ENCODE data around the gene COPS9.

COPS9 gene

GRCh38 chr2:240149943-240150784 is 14.1 kb upstream of the COPS9 start:
- no peak overlapping the region for H3K4me2 ChIP-seq
- no peaks in the 10 kb centered on the region for H3K9me3 ChIP-seq
- no peaks in the 10 kb centered on the region for H4K20me1 ChIP-seq
- no peak overlapping the region for H3K9ac ChIP-seq
- H3K4me3 ChIP-seq, result no peak overlapping the region
- no peak for TF ChIP-seq Cebpa-rat (IDR thresholded peaks at IDR 0.05)
- H3K36me3 ChIP-seq, result no peaks in the 10 kb centered on the region
- no peak overlapping the region for H3K27ac ChIP-seq
- H3K27me3 ChIP-seq, result no peaks in the 10 kb centered on the region
- H3K4me1 ChIP-seq, result no peaks in the 10 kb centered on the region

GRCh38 chr2:240147911-240148587 is 11.9 kb upstream of the COPS9 start:
- no peak for TF ChIP-seq Cebpa-rat (IDR thresholded peaks at IDR 0.05)
- no peak overlapping the region for H3K27ac ChIP-seq
- no peak overlapping the region for H3K4me3 ChIP-seq
- H3K36me3 ChIP-seq, result no peaks in the 10 kb centered on the region
- H3K27me3 ChIP-seq, result no peaks in the 10 kb centered on the region
- H3K4me2 ChIP-seq, result no peak overlapping the region
- no peak overlapping the region for H3K9ac ChIP-seq
- H3K4me1 ChIP-seq, result peaks cover 8% of the 10 kb centered on the region
- no peaks in the 10 kb centered on the region for H3K9me3 ChIP-seq
- no peaks in the 10 kb centered on the region for H4K20me1 ChIP-seq

- Histone ChIP-seq H3K4me2 (no peak overlapping the region), H3K9me3 (no peaks in the 10 kb centered on the region), H3K27me3 (no peaks in the 10 kb centered on the region), H3K9ac (no peak overlapping the region), H3K4me3 (no peak overlapping the region), H3K27ac (no peak overlapping the region), H3K36me3 (no peaks in the 10 kb centered on the region), H3K4me1 (peaks cover 8% of the 10 kb centered on the region), H4K20me1 (no peaks in the 10 kb centered on the region)
- TF ChIP-seq Cebpa-rat (IDR thresholded peaks at IDR 0.05), result no peak
Observed at GRCh38 chr2:240147382-240147781, 11.3 kb upstream of the COPS9 start.

GRCh38 chr2:240146627-240147278 is 10.6 kb upstream of the COPS9 start:
- no peak overlapping the region for H3K9ac ChIP-seq
- peaks cover 8% of the 10 kb centered on the region for H3K4me1 ChIP-seq
- H3K27ac ChIP-seq, result no peak overlapping the region
- TF ChIP-seq Cebpa-rat (IDR thresholded peaks at IDR 0.05), result no peak
- H3K36me3 ChIP-seq, result no peaks in the 10 kb centered on the region
- H4K20me1 ChIP-seq, result no peaks in the 10 kb centered on the region
- H3K4me2 ChIP-seq, result no peak overlapping the region
- H3K9me3 ChIP-seq, result no peaks in the 10 kb centered on the region
- H3K27me3 ChIP-seq, result no peaks in the 10 kb centered on the region
- H3K4me3 ChIP-seq, result no peak overlapping the region

- Histone ChIP-seq H3K27me3 (no peaks in the 10 kb centered on the region), H3K9me3 (no peaks in the 10 kb centered on the region), H3K4me1 (peaks cover 8% of the 10 kb centered on the region), H3K27ac (no peak overlapping the region), H4K20me1 (no peaks in the 10 kb centered on the region), H3K9ac (no peak overlapping the region), H3K36me3 (no peaks in the 10 kb centered on the region), H3K4me3 (no peak overlapping the region), H3K4me2 (no peak overlapping the region)
- no peak for TF ChIP-seq Cebpa-rat (IDR thresholded peaks at IDR 0.05)
Observed at GRCh38 chr2:240146141-240146561, 10.0 kb upstream of the COPS9 start.

- Histone ChIP-seq H3K27me3 (no peaks in the 10 kb centered on the region), H3K4me1 (peaks cover 8% of the 10 kb centered on the region), H3K4me3 (no peak overlapping the region), H4K20me1 (no peaks in the 10 kb centered on the region), H3K27ac (no peak overlapping the region), H3K9ac (no peak overlapping the region), H3K4me2 (no peak overlapping the region), H3K36me3 (no peaks in the 10 kb centered on the region), H3K9me3 (no peaks in the 10 kb centered on the region)
- TF ChIP-seq Cebpa-rat (IDR thresholded peaks at IDR 0.05), result no peak
Observed at GRCh38 chr2:240145461-240145860, 9.4 kb upstream of the COPS9 start.

- Histone ChIP-seq H3K9me3 (no peaks in the 10 kb centered on the region), H3K4me2 (peak overlapping the region; percentile 66), H4K20me1 (no peaks in the 10 kb centered on the region), H3K9ac (no peak overlapping the region), H3K36me3 (no peaks in the 10 kb centered on the region), H3K27me3 (no peaks in the 10 kb centered on the region), H3K4me3 (no peak overlapping the region), H3K27ac (0 out of 2 replicates have a peak overlapping the region, but pooled peaks have one; percentile 49), H3K4me1 (peaks cover 11% of the 10 kb centered on the region)
- no peak for TF ChIP-seq Cebpa-rat (IDR thresholded peaks at IDR 0.05)
Observed at GRCh38 chr2:240144649-240145261, 8.7 kb upstream of the COPS9 start.

GRCh38 chr2:240143801-240144648 is 7.9 kb upstream of the COPS9 start:
- no peak for TF ChIP-seq Cebpa-rat (IDR thresholded peaks at IDR 0.05)
- no peaks in the 10 kb centered on the region for H3K36me3 ChIP-seq
- H4K20me1 ChIP-seq, result no peaks in the 10 kb centered on the region
- H3K4me2 ChIP-seq, result peak overlapping the region; percentile 66
- H3K9me3 ChIP-seq, result no peaks in the 10 kb centered on the region
- H3K4me1 ChIP-seq, result peaks cover 15% of the 10 kb centered on the region
- no peaks in the 10 kb centered on the region for H3K27me3 ChIP-seq
- peak overlapping the region; percentile 57; the same call in 1 of the 2 replicates for H3K9ac ChIP-seq
- H3K27ac ChIP-seq, result peak overlapping the region; percentile 49
- no peak overlapping the region for H3K4me3 ChIP-seq

GRCh38 chr2:240143276-240143675 is 7.2 kb upstream of the COPS9 start:
- Histone ChIP-seq H3K9ac (no peak overlapping the region), H3K9me3 (no peaks in the 10 kb centered on the region), H4K20me1 (no peaks in the 10 kb centered on the region), H3K4me3 (no peak overlapping the region), H3K27me3 (no peaks in the 10 kb centered on the region), H3K27ac (no peak overlapping the region), H3K4me2 (0 out of 2 replicates have a peak overlapping the region, but pooled peaks have one; percentile 66), H3K36me3 (no peaks in the 10 kb centered on the region), H3K4me1 (peaks cover 15% of the 10 kb centered on the region)
- no peak for TF ChIP-seq Cebpa-rat (IDR thresholded peaks at IDR 0.05)

Data from BLaER1 (cell line).